Neural cell (in vitro differentiated cells): ENCODE results near the gene CABLES1. TPM values are rescaled to one million over a fixed set of nuclear protein-coding genes. Genes with fewer than 3 reads are reported as not detected.

Experiments
- H2AFZ ChIP-seq: fragments of 200-600, 300-800 bp; sonication (generic), shearing (Covaris generic); 2 replicates; pipeline ENCODE4 v1.6.0; 2014; ENCODE audit warnings: low read depth, mild to moderate bottlenecking, antibody characterized with exemption, low read length, moderate library complexity
- H3F3A ChIP-seq: fragments of 200-600 bp; shearing (Covaris generic); 2 replicates; pipeline ENCODE4 v1.6.1; 2016; ENCODE audit warnings: mild to moderate bottlenecking, moderate library complexity, mixed read lengths, antibody characterized with exemption, low read length; ENCODE audit not compliant: insufficient read depth, poor library complexity, severe bottlenecking
- H3K27ac ChIP-seq: fragments of 200-600, 300-800 bp; sonication (generic), shearing (Covaris generic); 2 replicates; pipeline ENCODE4 v1.5.1; 2014; ENCODE audit warnings: mild to moderate bottlenecking, low read length, moderate library complexity
- H3K27me3 ChIP-seq: fragments of 300-800, 200-600 bp; sonication (generic), shearing (Covaris generic); 2 replicates; pipeline ENCODE4 v1.6.0; 2014; ENCODE audit warnings: mild to moderate bottlenecking, low read depth, low read length, moderate library complexity; ENCODE audit not compliant: insufficient read depth
- H3K36me3 ChIP-seq: fragments of 300-800, 200-600 bp; sonication (generic), shearing (Covaris generic); 2 replicates; pipeline ENCODE4 v1.5.1; 2014; ENCODE audit warnings: mild to moderate bottlenecking, antibody characterized with exemption, low read length, moderate library complexity; ENCODE audit not compliant: insufficient read depth
- H3K4me2 ChIP-seq: fragments of 300-800, 200-600 bp; sonication (generic), shearing (Covaris generic); 2 replicates; pipeline ENCODE4 v1.6.0; 2014; ENCODE audit warnings: mild to moderate bottlenecking, low read length
- H3K4me3 ChIP-seq: fragments of 300-800, 200-600 bp; sonication (generic), shearing (Covaris generic); 2 replicates; pipeline ENCODE4 v1.5.1; 2014; ENCODE audit warnings: mild to moderate bottlenecking, low read length, moderate library complexity
- H3K79me2 ChIP-seq: fragments of 200-600 bp; shearing (Covaris generic); replicated peaks from 2 replicates; pipeline ENCODE4 v1.6.0; 2014; ENCODE audit warnings: mild to moderate bottlenecking, low read length, moderate library complexity; ENCODE audit not compliant: insufficient read depth
- H3K9ac ChIP-seq: fragments of 300-800, 200-600 bp; sonication (generic), shearing (Covaris generic); 2 replicates; pipeline ENCODE4 v1.6.1; 2016; ENCODE audit warnings: mild to moderate bottlenecking, low read length, mixed read lengths
- H3K9me2 ChIP-seq: fragments of 200-600 bp; shearing (Covaris generic); 2 replicates; pipeline ENCODE4 v1.6.1; 2016; ENCODE audit warnings: mild to moderate bottlenecking, low read length, mixed read lengths; ENCODE audit not compliant: insufficient read depth
- H3K9me3 ChIP-seq: fragments of 200-600, 300-800 bp; sonication (generic), shearing (Covaris generic); 2 replicates; pipeline ENCODE4 v1.6.1; 2016; ENCODE audit warnings: mild to moderate bottlenecking, mixed run types, low read length, moderate library complexity, mixed read lengths
- H4K20me1 ChIP-seq: fragments of 200-600 bp; shearing (Covaris generic); 2 replicates; pipeline ENCODE4 v1.6.1; 2016; ENCODE audit warnings: mild to moderate bottlenecking, mixed run types; ENCODE audit not compliant: insufficient read depth
- CTCF ChIP-seq: fragments of 450-650 bp; IDR thresholded peaks from 2 replicates; pipeline ENCODE4 v1.5.1; 2014; ENCODE audit warnings: antibody characterized with exemption, mild to moderate bottlenecking, moderate library complexity; ENCODE audit not compliant: poor library complexity, severe bottlenecking
- EP300 ChIP-seq: fragments of 450-650 bp; conservative IDR thresholded peaks from 2 replicates; pipeline ENCODE4 v1.6.1; 2014; ENCODE audit warnings: antibody characterized with exemption, mild to moderate bottlenecking, moderate library complexity; ENCODE audit not compliant: poor library complexity, severe bottlenecking
- EZH2 ChIP-seq: fragments of 200-600, 300-800 bp; shearing (Covaris generic), sonication (generic); IDR thresholded peaks from 2 replicates; pipeline ENCODE4 v1.6.1; 2014; ENCODE audit warnings: antibody characterized with exemption, low read length, borderline replicate concordance, mild to moderate bottlenecking; ENCODE audit not compliant: insufficient read depth, poor library complexity, severe bottlenecking
- MXI1 ChIP-seq: fragments of 450-650 bp; conservative IDR thresholded peaks from 2 replicates; pipeline ENCODE4 v1.6.1; 2014; ENCODE audit warnings: antibody characterized with exemption, mild to moderate bottlenecking; ENCODE audit not compliant: poor library complexity, severe bottlenecking
- POLR2AphosphoS5 ChIP-seq: IDR thresholded peaks from 2 replicates; pipeline ENCODE4 v1.6.1; 2012
- RAD21 ChIP-seq: fragments of 450-650 bp; conservative IDR thresholded peaks from 2 replicates; pipeline ENCODE4 v1.6.1; 2014; ENCODE audit warnings: antibody characterized with exemption, mild to moderate bottlenecking, moderate library complexity
- REST ChIP-seq: IDR thresholded peaks from 2 replicates; pipeline ENCODE4 v1.6.1; 2012; ENCODE audit warnings: borderline replicate concordance
- SMC3 ChIP-seq: fragments of 450-650 bp; conservative IDR thresholded peaks from 2 replicates; pipeline ENCODE4 v1.6.1; 2014; ENCODE audit warnings: antibody characterized with exemption, mild to moderate bottlenecking, moderate library complexity; ENCODE audit not compliant: poor library complexity
- TAF1 ChIP-seq: IDR thresholded peaks from 2 replicates; pipeline ENCODE4 v1.6.1; 2012; ENCODE audit warnings: low read depth
- polyA plus RNA-seq: library from polyadenylated mRNA; depleted of rRNA; stranded (reverse); fragments of >200 nt; gene quantifications from 2 replicates; pipeline ENCODE4 v1.2.3, GENCODE V29; 2014

The CABLES1 gene
- polyA plus RNA-seq, 1 donor from 2014 or later: 1.4 TPM

GRCh38 chr18:23186781-23187180 is 51.5 kb downstream of the CABLES1 start:
- TF ChIP-seq CTCF (no peak), TAF1 (no peak), POLR2AphosphoS5 (no peak)
- H3K4me3 ChIP-seq: no peak overlapping the region
- no peak overlapping the region for H3K4me2 ChIP-seq
- no peaks in the 10 kb centered on the region for H4K20me1 ChIP-seq
- no peak overlapping the region for H3K9ac ChIP-seq
- no peak overlapping the region for H2AFZ ChIP-seq
- H3K27ac ChIP-seq: no peak overlapping the region
- no peaks in the 10 kb centered on the region for H3K36me3 ChIP-seq
- no peaks in the 10 kb centered on the region for H3K9me2 ChIP-seq
- no peaks in the 10 kb centered on the region for H3F3A ChIP-seq
- no peaks in the 10 kb centered on the region for H3K79me2 ChIP-seq
- no peaks in the 10 kb centered on the region for H3K9me3 ChIP-seq
- H3K27me3 ChIP-seq: no peaks in the 10 kb centered on the region

GRCh38 chr18:23188068-23188760 is 52.9 kb downstream of the CABLES1 start:
- Histone ChIP-seq H3K9me2 (no peaks in the 10 kb centered on the region), H3K9me3 (no peaks in the 10 kb centered on the region), H3K4me2 (no peak overlapping the region), H3K4me3 (no peak overlapping the region), H3K9ac (no peak overlapping the region), H2AFZ (no peak overlapping the region), H3K36me3 (no peaks in the 10 kb centered on the region), H3F3A (no peaks in the 10 kb centered on the region), H4K20me1 (no peaks in the 10 kb centered on the region), H3K27me3 (no peaks in the 10 kb centered on the region), H3K79me2 (no peaks in the 10 kb centered on the region), H3K27ac (no peak overlapping the region)
- TF ChIP-seq SMC3 (no peak), POLR2AphosphoS5 (no peak), EZH2 (no peak)

- no peaks in the 10 kb centered on the region for H4K20me1 ChIP-seq
- no peak overlapping the region for H3K4me2 ChIP-seq
- H3K79me2 ChIP-seq: no peaks in the 10 kb centered on the region
- H3K9me2 ChIP-seq: no peaks in the 10 kb centered on the region
- no peak overlapping the region for H3K4me3 ChIP-seq
- no peak overlapping the region for H3K9ac ChIP-seq
- TF ChIP-seq TAF1: no peak
- TF ChIP-seq REST: no peak
- no peak for TF ChIP-seq POLR2AphosphoS5
- no peak for TF ChIP-seq EP300
- no peak for TF ChIP-seq RAD21
- TF ChIP-seq SMC3: no peak
- TF ChIP-seq EZH2: no peak
- TF ChIP-seq MXI1: no peak
- no peak for TF ChIP-seq CTCF
- no peaks in the 10 kb centered on the region for H3F3A ChIP-seq
- H2AFZ ChIP-seq: no peak overlapping the region
- no peaks in the 10 kb centered on the region for H3K9me3 ChIP-seq
- no peak overlapping the region for H3K27ac ChIP-seq
- no peaks in the 10 kb centered on the region for H3K36me3 ChIP-seq
- H3K27me3 ChIP-seq: no peaks in the 10 kb centered on the region
Measured at GRCh38 chr18:23189099-23189498, 53.8 kb downstream of the CABLES1 start.
